Measurements from ENCODE around the gene KLHL40.

KLHL40 gene

GRCh38 chr3:42685363-42685881 is at the start of gene KLHL40:
TSS of gene KLHL40 (plus strand) at chr3:42685537. CDS start at chr3:42685619, 82 bp downstream.
- no peak for FAIRE-seq

- no peak for FAIRE-seq
These were observed 48.3 kb upstream of the KLHL40 start for GRCh38 chr3:42637001-42637400.

- no peak for FAIRE-seq
These were observed 46.9 kb upstream of the KLHL40 start for GRCh38 chr3:42638339-42638842.

- FAIRE-seq: no peak
These were observed 46.1 kb upstream of the KLHL40 start for GRCh38 chr3:42639192-42639591.

- FAIRE-seq: no peak
These were observed 45.2 kb upstream of the KLHL40 start for GRCh38 chr3:42640129-42640528.

GRCh38 chr3:42640771-42641370 is 44.5 kb upstream of the KLHL40 start:
- no peak for FAIRE-seq

GRCh38 chr3:42647821-42648459 is 37.4 kb upstream of the KLHL40 start:
- no peak for FAIRE-seq

GRCh38 chr3:42649006-42649405 is 36.3 kb upstream of the KLHL40 start:
- FAIRE-seq: no peak

GRCh38 chr3:42649783-42650182 is 35.6 kb upstream of the KLHL40 start:
- no peak for FAIRE-seq

GRCh38 chr3:42651248-42652091 is 33.9 kb upstream of the KLHL40 start:
- no peak for FAIRE-seq

- no peak for FAIRE-seq
These were observed 33.1 kb upstream of the KLHL40 start for GRCh38 chr3:42652251-42652610.

- FAIRE-seq: no peak
These were observed 32.6 kb upstream of the KLHL40 start for GRCh38 chr3:42652611-42653302.

- no peak for FAIRE-seq
These were observed 32.1 kb upstream of the KLHL40 start for GRCh38 chr3:42653303-42653559.

GRCh38 chr3:42653560-42654330 is 31.6 kb upstream of the KLHL40 start, which contains the start of gene ZBTB47:
TSS of gene ZBTB47 (plus strand) at chr3:42653697. CDS start at chr3:42658356, 4,659 bp downstream.
- FAIRE-seq: no peak

GRCh38 chr3:42654331-42655201 is 30.8 kb upstream of the KLHL40 start:
- no peak for FAIRE-seq

GRCh38 chr3:42655331-42655888 is 29.9 kb upstream of the KLHL40 start:
- FAIRE-seq: no peak

- FAIRE-seq: no peak
These were observed 29.2 kb upstream of the KLHL40 start for GRCh38 chr3:42655980-42656679.

- FAIRE-seq: no peak
These were observed 28.4 kb upstream of the KLHL40 start for GRCh38 chr3:42656680-42657610.

GRCh38 chr3:42657675-42658074 is 27.7 kb upstream of the KLHL40 start:
- no peak for FAIRE-seq

Data from islet of Langerhans (tissue), 1 donor.